Inflammatory macrophage (primary cell): ENCODE results near the gene VSTM1.
"Not testable (repeated sequence)": the region's sequence is repeated elsewhere in the genome, so short reads cannot be mapped to it uniquely, and the experiment has no call there.

ENCODE experiments used
- DNase-seq, 2 donors: peaks; one replicate each; pipeline ENCODE4 v3.0.0-alpha.2; 2020 to 2022
- total RNA-seq, 18 experiments: gene quantifications; one replicate each; lab custom pipeline; 2026; ENCODE audit warnings: mixed read lengths in 6 of 18, inconsistent platforms in 2 of 18; lab: John Stamatoyannopoulos, UW

The VSTM1 gene, protein sequence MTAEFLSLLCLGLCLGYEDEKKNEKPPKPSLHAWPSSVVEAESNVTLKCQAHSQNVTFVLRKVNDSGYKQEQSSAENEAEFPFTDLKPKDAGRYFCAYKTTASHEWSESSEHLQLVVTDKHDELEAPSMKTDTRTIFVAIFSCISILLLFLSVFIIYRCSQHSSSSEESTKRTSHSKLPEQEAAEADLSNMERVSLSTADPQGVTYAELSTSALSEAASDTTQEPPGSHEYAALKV
- total RNA-seq: 0 to 6.5 (median 0.53) reads per million in 18 experiments

DNA sequence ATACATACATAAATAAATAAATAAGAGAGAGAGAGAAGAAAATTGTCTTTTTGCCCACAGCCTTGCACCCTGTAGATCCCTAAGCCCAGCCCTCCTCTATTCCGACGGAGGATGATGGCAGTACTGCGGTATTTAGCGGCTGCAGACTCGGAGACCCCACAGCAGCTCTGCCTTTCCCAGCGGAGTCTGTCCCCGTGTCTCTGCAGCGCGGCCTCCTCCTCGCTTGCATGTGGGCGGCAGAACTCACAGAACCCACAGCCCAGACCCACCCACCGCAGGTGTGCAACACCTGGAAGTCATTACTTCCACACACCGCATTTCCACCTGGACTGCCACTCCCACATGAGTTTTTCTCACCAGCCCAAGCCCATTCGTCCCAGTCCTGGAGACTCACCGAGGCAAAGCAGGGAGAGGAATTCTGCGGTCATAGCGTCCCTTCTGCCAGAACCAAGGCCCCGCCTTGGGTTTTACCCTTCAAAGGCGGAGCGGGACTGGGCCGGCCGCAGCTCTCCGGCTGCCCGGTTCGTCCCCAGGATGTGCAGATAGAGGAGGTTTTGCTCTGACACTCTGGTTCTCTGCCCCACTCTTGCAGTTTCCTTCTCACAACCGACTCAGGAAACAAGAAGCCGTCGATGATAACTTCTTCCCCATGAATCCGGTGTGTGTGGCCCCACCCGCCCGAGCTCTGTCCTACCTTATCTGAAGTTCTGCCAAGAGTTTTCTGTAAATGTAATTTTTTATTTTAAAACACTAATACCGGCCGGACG lies at the start of gene VSTM1:
VSTM1 (minus strand) TSS at position 548 of the 767 bp plus-strand sequence; CDS start at position 428, 120 bp downstream.
- no peak for DNase-seq

DNA sequence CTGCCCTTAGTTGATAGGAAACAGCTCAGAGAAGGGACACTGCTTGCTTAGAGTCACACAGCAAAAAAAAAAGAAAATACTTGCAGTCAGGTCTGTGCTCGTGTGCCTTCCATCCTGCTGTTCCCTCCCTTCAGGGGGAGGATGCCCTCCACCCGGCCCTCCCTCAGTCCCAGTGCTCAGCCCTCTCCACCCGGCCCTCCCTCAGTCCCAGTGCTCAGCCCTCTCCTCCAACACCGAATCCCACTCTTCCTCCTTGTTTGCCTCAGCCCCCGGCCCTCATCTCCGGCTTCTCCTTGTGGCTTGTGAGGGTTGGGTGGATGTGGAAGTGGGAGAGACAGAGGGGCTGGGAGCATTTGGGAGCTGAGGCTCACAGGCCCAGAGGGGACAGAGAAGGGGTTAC lies 46.0 kb upstream of the VSTM1 start:
- no peak for DNase-seq

DNA sequence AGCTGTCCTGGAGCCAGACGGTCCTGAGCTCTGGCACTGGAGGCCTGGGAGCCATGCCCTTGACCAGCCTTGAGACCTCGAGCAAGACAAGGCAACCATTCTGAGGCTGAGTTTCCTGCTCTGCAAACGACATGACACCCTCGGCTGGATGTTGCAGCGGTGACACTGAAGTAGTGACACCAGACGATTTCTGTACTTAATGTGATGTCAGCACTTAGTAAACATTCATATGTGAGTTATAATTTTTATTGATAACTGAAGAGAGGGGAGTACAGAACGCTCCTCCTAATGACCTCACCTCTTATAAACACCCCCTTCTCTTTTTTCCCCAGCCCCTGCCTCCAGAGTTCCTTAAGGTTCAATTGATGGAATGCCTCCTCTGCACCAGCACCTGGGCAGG lies 44.8 kb upstream of the VSTM1 start:
- DNase-seq: no peak

DNA sequence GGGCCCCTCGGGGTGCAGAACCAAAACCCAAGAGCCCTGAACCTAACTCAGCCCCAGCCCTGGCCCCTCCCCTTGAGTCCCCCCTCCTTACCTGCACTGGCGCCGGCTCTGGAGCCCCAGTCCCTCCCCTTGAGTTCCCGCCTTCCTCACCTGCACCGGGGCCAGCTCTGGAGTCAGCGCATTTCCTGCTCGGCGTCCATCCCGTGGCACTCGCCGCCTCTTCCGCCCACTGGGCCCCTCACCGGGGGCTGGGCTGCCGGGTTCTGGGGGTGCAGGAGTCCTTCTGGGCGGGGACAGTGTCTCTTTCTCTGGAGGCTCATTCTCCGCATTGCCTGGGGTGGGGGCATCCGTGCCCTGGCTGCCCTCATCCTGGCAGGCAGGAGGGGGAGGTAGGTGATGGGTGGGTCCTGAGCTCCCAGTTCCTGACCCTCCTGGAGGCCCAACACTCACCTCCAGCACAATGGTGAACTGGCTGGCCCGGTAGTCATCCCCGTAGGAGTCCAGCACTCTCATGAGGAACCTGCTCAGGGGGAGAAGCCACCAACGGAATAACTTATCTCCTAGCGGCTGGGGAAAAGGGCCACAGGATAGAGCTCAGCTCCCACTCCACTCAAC lies 44.3 kb upstream of the VSTM1 start:
- DNase-seq: no peak

DNA sequence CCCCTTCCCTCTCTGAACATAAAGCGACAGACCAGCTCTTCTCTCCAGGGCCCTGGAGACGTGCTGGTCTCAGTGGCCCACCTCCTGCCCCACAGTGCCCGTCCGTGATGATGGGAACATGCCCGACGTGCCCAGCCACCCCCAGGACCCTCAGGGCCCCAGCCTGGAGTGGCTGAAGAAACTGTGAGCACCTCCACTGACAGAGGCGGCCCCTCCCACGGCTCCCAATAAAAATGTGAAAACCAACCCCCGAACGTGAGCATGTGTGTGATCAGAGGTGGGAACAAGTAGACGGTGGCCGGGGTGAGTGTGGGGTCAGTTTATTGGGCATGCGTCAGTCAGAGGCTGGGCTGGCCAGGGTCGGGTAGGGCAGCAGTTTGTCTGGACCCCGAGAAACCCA lies 43.0 kb upstream of the VSTM1 start:
- DNase-seq: no peak

DNA sequence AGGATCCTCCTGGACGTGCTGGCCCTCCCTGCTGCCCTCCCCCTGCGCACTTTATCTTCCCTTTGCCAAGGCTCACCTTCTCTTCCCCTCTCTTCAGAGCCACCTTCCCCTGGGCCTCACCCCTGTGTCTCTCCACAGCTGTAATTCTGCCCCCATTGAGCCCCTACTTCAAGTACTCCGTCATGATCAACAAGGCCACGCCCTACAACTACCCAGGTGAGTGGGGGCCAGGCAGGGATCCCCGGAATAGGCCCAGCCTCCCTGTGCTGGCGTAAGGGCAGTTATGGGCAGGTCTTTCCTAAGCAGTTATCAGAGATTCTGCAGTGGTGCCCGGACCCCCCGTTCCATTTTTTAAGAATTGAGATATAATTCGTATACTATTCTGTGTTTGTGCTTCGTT lies 42.1 kb upstream of the VSTM1 start:
- DNase-seq: no peak

DNA sequence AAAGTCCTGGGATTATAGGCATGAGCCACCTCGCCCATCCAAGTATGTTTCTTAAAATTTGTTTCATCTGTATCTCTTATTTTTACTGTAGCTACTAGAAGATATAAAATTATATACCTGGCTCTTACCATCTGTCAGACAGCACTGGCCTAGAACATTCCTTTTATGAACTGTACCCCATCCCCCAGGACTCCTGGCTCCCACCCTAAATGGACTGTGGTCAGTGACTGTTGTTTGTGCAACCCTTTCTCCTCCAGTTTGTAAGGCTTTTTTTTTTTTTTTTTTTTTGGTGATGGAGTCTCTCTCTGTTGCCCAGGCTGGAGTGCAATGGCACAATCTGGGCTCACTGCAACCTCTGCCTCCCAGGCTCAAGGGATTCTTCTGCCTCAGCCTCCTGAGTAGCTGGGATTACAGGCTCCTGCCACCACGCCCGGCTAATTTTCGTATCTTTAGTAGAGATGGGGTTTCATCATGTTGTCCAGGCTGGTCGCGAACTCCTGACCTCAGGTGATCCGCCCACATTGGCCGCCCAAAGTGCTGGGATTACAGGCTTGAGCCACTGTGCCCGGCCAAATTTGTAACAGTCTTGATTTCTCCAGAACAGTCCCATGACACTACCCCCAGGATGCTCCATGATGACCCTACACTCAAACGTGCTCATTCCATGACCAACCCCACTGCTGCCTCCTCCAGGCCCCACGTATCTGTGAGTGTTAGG lies 41.5 kb upstream of the VSTM1 start:
- DNase-seq: peak; percentile 24 to 49

DNA sequence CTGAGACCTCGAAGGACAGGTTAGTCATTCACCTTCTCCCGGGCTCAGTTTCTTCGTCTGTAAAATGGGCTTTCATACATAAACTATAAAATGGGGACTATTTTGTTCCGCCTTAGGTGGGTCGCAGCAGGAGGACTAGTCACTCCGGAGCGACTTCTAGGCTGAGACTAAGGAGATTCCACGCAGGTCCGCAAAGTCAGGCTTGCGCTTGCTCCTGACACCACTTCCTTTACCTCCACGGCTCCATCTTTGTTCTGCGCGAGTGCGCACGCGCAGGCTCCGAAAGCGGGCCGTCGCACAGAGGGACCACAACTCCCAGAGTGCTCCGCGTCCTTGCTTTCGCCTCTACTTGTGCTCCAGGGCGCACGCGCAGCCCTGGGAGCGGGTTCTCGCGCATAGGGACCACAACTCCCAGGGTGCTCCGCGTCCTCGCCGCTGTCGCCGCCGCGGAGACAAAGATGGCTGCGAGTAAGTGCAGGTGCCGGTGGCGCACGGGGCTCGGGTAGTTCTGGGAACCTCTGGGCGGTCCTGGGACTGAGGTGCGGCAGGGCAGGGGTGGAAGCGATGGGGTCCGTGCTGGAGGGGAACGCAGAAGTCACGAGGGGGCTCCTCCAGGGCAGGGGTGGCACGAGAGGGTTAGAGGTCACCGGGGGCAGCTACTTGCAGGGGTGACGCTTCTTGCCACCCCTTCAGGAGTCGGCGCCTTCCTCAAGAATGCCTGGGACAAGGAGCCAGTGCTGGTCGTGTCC lies 38.9 kb upstream of the VSTM1 start, which contains the start of gene NDUFA3:
NDUFA3 (plus strand) TSS at position 435 of the 749 bp plus-strand sequence; CDS start at position 459, 24 bp downstream.
- DNase-seq: peak; percentile 99 to 100

DNA sequence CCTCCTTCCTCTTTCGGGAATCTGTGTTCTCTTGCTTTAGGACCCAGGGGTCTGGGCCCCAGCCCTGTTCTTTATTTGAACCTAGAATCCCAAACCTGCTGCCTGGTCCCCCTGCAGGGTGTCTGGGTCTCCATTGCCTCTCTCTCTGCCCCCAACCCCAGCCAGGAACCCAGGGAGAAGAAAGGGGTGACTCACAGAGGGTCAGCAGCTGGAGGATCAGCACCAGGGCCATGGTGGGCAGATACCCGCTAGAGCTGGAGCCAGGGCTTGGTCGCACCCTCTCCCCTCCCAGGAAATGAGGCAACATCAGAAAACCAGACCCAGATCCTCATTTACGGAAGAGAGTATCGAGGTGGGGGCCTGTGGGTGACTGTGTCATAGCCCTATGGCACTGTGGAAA lies 36.9 kb upstream of the VSTM1 start, which contains the start of gene OSCAR:
OSCAR (minus strand) TSS at position 243 of the 400 bp plus-strand sequence; CDS start at position 232, 11 bp downstream.
- DNase-seq: peak; percentile 86 to 87

DNA sequence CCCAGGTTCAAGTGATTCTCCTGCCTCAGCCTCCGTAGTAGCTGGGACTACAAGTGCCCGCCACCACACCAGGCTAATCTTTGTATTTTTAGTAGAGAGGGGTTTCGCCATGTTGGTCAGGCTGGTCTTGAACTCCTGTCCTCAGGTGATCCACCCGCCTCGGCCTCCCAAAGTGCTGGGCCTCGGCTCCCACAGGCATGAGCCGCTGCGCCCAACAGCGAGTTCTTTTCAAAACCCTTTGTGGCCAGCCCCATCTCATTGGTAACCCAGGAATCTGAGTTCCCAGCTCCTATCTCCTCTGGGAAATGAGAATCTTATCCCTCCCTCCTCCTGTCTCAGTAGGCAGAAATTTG lies 36.2 kb upstream of the VSTM1 start:
- DNase-seq: not testable (repeated sequence)

DNA sequence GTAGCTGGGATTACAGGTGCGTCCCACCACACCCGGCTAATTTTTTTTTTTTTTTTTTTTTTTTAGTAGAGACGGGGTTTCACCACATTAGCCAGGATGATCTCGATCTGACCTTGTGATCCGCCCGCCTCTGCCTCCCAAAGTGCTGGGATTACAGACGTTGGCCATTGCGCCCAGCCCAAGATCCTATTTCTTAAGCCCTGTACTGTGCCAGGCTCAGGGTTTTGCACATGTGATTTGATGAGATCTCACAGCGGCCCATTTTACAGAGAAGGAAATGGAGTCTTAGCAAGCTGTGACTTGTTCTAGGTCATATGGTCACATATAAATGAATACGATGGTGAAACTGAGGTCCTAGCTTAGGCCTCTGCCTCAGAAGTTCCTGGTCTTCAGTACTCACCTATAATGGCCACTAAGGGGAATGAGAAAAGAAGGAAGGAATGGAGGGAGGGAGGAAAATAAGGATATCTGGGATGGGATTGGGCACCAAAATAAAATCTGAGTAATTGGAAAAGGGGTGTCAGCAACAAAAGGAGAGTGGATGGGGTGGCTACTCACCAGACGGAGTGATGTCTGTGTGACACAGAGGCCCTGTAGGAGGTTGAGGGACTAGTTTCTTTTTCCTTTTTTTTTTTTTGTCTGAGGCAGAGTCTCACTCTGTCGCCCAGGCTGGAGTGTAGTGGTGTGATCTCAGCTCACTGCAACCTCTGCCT lies 35.6 kb upstream of the VSTM1 start:
- DNase-seq: peak; percentile 74 to 81

DNA sequence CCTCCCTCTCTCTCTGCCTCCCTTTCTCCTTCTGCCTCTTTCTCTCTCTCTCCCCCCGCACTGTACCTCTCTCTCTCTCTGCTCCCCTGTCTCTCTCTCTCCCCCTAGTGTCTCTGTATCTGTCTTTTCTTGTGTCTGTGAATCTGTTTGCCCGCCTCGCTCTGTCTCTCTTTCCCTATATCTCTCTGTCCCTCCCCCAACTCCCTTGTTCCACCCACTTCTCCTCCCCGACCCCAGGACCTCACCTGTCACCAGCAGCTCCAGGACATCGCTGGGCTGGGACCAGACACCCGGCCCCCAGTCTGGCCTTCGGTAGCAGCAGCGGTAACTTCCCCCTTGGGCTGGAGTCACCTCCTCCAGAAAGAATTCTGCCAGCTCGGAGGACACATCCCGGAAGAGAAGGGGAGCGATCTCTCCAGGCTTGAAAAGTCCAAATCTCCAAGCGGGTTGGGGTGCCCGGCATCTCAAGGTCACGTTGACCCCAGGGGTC lies 33.0 kb upstream of the VSTM1 start:
- DNase-seq: peak in 1 of 2 donors; percentile 57

DNA sequence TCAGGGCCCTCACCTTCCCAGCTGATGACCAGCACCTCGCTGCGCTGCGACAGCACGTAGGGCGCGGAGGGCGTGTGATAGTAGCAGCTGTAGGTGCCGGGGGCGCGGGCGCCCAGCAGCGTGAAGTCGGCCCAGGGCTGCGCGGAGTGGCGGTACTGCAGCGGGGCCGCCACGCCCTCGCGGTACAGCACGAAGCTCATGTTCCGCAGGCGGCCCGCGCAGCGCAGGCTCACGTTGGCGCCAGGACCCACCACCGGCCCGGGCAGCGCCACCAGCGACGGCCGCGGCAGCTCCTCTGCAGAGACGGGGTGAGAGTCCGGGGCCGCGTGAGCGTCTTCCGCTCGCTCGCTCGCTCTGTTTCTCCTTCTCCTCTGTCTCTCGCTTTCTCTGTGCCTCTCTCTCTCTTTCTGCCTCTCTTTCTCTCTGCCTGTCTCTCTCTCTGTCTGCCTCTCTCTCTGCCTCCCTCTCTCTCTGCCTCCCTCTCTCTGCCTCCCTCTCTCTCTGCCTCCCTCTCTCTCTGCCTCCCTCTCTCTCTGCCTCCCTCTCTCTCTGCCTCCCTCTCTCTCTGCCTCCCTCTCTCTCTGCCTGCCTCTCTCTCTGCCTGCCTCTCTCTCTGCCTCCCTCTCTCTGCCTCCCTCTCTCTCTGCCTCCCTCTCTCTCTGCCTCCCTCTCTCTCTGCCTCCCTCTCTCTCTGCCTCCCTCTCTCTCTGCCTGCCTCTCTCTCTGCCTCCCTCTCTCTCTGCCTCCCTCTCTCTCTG lies 32.3 kb upstream of the VSTM1 start:
- DNase-seq: peak in 1 of 2 donors; percentile 19

DNA sequence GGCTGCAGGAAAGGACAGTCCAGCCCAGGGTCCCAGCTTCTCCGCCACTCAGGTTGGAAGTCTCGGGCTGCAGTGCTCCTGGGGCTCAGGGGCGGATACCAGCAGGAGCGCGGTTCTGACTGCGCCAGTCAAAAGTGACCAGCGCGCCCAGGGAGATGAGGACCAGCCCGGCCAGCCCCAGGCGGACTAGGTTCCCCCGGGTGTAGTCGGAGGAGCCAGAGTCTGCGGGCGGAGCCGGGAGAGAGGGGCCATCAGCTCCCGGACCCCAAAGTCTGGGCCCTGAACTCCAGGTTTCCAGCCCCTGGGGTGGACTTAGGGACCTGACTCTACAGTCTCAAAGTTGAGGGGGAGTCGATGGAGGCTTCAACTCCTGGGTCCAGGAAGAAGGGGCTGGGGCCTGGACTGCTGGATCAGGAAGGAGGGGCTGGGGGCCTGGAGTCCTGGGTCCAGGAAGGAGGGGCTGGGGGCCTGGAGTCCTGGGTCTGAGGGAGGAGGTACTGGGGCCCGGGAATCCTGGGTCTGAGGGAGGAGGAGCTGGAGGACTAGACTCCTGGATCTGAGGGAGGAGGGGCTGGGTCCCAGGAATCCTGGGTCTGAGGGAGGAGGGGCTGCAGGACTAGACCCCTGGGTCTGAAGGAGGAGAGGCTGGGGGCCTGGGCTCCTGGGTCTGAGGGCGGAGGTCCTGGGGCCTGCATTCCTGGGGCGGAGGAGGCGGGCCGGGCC lies 31.6 kb upstream of the VSTM1 start:
- DNase-seq: no peak

DNA sequence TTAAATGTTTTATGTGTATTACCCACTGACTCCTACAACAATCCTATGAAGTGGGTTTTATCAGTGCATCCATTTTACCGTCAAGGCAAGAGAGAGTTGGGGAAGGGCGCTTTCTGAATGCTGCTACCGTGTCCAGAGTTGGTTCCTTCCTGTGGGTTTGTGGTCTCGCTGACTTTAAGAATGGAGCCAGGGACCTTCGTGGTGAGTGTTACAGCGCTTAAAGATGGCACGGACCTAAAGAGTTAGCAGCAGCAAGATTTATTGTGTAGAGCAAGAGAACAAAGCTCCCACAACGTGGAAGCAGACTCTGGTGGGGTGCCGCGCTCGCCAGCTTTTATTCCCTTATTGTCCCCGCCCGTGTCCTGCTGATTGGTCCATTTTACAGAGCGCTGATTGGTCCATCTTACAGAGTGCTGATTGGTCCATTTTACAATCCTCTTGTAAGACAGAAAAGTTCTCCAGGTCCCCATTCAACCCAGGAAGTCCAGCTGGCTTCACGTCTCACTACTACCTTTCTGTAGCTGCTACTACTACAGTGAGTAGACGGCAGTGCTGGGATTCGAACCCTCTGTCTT lies 30.8 kb upstream of the VSTM1 start:
- DNase-seq: no peak

DNA sequence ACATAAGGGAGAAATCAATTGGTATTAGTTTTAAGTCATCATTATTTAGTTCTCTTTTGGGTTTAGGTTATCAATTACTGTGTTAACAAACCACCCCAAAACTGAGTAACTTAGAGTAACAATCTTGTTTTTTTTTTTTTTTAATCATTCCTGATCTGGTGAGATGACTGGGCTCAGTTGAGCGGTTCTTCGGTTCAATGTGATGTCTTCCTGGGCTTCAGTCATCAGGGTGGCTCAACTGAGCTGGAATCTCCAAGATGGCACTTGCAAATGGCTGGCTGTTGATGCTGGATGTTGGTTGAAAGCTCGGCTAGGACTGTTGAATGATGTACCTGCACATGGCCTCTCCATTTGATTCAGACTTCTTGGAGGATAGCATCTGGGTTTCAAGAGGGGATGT lies 20.7 kb upstream of the VSTM1 start:
- no peak for DNase-seq

DNA sequence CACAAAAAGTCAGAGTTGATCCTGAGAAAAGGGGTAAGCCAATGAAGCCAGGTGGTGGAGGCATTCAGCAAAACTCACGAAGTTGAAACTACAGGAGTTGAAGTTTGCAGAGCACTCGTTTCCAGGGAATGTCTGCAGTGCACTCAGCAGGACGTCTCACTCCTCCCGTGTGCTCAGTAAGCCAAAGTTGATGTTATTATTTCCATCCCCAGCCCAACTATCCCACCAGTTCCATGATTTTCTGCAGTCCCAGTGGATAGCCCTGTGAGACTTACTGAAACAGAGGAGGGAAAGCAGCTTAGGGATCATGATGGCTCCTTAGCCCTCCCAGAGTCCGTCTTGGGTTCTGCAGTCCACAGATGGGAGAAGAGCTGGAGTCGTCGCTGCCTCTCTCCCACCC lies 17.3 kb upstream of the VSTM1 start, which contains the start of gene TARM1:
TARM1 (minus strand) TSS at position 334 of the 400 bp plus-strand sequence; CDS start at position 309, 25 bp downstream.
- DNase-seq: peak in 1 of 2 donors; percentile 15

DNA sequence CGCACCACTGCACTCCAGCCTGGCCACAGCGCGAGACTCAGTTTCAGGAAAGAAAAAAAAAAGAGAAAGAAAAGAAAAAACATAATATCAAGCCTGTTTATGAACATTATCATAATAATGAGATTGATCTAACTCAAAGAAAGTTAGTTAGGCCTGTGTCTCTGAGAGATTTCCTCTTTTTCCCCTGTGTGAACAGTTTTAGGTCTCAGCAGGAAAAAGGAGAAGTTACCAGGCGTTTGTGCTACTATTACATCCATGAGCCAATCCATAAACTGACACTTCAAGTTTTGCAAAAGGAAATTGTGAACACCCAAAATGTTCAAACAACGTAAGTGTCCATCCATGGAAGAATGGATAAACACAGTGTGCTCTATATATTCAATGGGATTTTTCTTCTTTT lies 13.6 kb upstream of the VSTM1 start:
- peak; percentile 72 to 84 for DNase-seq

DNA sequence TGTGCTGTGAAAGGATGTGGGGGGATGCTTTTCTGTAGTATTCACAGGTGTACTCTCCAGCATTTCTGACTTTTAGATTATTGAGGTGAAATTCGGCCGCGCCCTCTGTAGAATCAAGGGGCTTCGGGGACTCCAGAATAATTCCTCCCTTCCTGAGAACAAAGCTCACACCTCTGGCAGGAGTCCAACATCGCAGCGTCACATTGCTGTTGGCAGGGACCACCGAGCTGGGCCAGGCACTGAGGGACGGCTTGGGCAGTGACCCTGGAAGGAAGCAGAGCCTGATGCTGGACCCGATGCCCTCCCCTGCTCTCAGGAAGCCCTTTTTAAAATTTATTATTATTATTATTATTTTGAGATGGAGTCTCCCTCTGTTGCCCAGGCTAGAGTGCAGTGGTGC lies 11.2 kb upstream of the VSTM1 start:
- DNase-seq: no peak
